Endothelial cell of umbilical vein (primary cell): Measurements from ENCODE around the gene CCDC3. TPM values are rescaled to one million over a fixed set of nuclear protein-coding genes. Genes with fewer than 3 reads are reported as not detected.

Experiments used
- BruUV-seq: library from RNA; stranded (reverse); fragments of 400-500 nt; replicated peaks from 2 replicates; lab custom pipeline; 2021; lab: Mats Ljungman, UMichigan
- CTCF ChIA-PET: fragments of 300-600, 350-600 bp; sonication (Branson Sonifier 250); formaldehyde crosslinking; loops from one replicate; lab custom pipeline; 2021; ENCODE audit warnings: antibody characterized with exemption, inconsistent platforms; lab: Charles Lee
- POLR2A ChIA-PET: fragments of 300-600, 350-600 bp; sonication (Branson Sonifier 250); formaldehyde crosslinking; loops from one replicate; lab custom pipeline; 2021; ENCODE audit warnings: antibody characterized with exemption, inconsistent platforms; lab: Charles Lee
- DNase-seq: peaks from one replicate; pipeline ENCODE4 v3.0.0-alpha.2; 2011; ENCODE audit warnings: low read depth, low spot score
- FAIRE-seq: peaks from 2 replicates; lab custom pipeline; 2011; peaks lifted over from hg19 to GRCh38; lab: Jason Lieb, UNC
- H2AFZ ChIP-seq: 2 replicates; pipeline ENCODE4 v1.6.0; 2012; ENCODE audit warnings: low read depth, low read length, control low read depth, inconsistent platforms
- H3K27ac ChIP-seq: 2 replicates; pipeline ENCODE4 v1.5.1; 2011; ENCODE audit warnings: low read depth, mild to moderate bottlenecking, control low read depth, low read length, moderate library complexity; ENCODE audit not compliant: insufficient read depth
- H3K27me3 ChIP-seq, 2 experiments: 2 replicates each; pipeline versions ENCODE4 v1.6.0 to v1.6.1; 2011; ENCODE audit warnings: low read length in 2 of 2, mixed read lengths in 1 of 2; ENCODE audit not compliant: control insufficient read depth in 2 of 2, insufficient read depth in 2 of 2
- H3K36me3 ChIP-seq, 2 experiments: 2 replicates in 1 of 2; 3 replicates in 1 of 2; pipeline ENCODE4 v1.5.1; 2011; ENCODE audit warnings: low read length in 2 of 2, mild to moderate bottlenecking in 1 of 2, moderate library complexity in 1 of 2; ENCODE audit not compliant: control insufficient read depth in 2 of 2, insufficient read depth in 2 of 2; ENCODE audit errors: extremely low read depth in 1 of 2
- H3K4me1 ChIP-seq: 3 replicates; pipeline ENCODE4 v1.5.1; 2011; ENCODE audit warnings: mild to moderate bottlenecking, low read length; ENCODE audit not compliant: control insufficient read depth, insufficient read depth; ENCODE audit errors: extremely low read depth
- H3K4me2 ChIP-seq: 2 replicates; pipeline ENCODE4 v1.6.1; 2011; ENCODE audit warnings: low read length, control low read depth, mixed read lengths; ENCODE audit not compliant: insufficient read depth
- H3K4me3 ChIP-seq, 3 experiments: fragments of 200-600 bp in 1 of 3; sonication (generic), shearing (Covaris generic) in 1 of 3; replicated peaks in 1 of 3; 2 replicates each; pipeline ENCODE4 v1.5.1; 2011 to 2016; ENCODE audit warnings: control low read depth in 3 of 3, low read length in 3 of 3, mild to moderate bottlenecking in 2 of 3, inconsistent platforms in 1 of 3, low read depth in 1 of 3, moderate library complexity in 1 of 3; ENCODE audit not compliant: insufficient read depth in 1 of 3
- H3K79me2 ChIP-seq: 2 replicates; pipeline ENCODE4 v1.6.0; 2012; ENCODE audit warnings: low read length, inconsistent platforms; ENCODE audit not compliant: control insufficient read depth, insufficient read depth
- H3K9ac ChIP-seq: replicated peaks from 2 replicates; pipeline ENCODE3; 2011; ENCODE audit warnings: low read length, control low read depth; ENCODE audit not compliant: insufficient read depth; ENCODE audit errors: extremely low read depth
- H3K9me1 ChIP-seq: replicated peaks from 3 replicates; pipeline ENCODE4 v1.6.0; 2011; ENCODE audit warnings: mild to moderate bottlenecking, low read length; ENCODE audit not compliant: control insufficient read depth, insufficient read depth; ENCODE audit errors: extremely low read depth
- H3K9me3 ChIP-seq: replicated peaks from 2 replicates; pipeline ENCODE4 v1.5.1; 2012; ENCODE audit warnings: low read length, inconsistent platforms; ENCODE audit not compliant: control insufficient read depth, insufficient read depth
- H4K20me1 ChIP-seq: replicated peaks from 2 replicates; pipeline ENCODE3; 2011; ENCODE audit warnings: mild to moderate bottlenecking, low read length; ENCODE audit not compliant: control insufficient read depth, insufficient read depth; ENCODE audit errors: extremely low read depth
- EZH2 ChIP-seq: IDR thresholded peaks from 2 replicates; pipeline ENCODE4 v1.6.1; 2012; ENCODE audit warnings: borderline replicate concordance, low read depth, mild to moderate bottlenecking, moderate library complexity, low read length, inconsistent platforms; ENCODE audit not compliant: severe bottlenecking
- FOS ChIP-seq: IDR thresholded peaks from 2 replicates; pipeline ENCODE4 v1.6.1; 2011; ENCODE audit warnings: mild to moderate bottlenecking, low read length, moderate library complexity, borderline replicate concordance; ENCODE audit not compliant: insufficient read depth
- GATA2 ChIP-seq: IDR thresholded peaks from 2 replicates; pipeline ENCODE4 v1.7.0; 2011; ENCODE audit warnings: low read depth, mild to moderate bottlenecking, moderate library complexity, mixed read lengths, low read length; ENCODE audit not compliant: insufficient read length, insufficient read depth
- JUN ChIP-seq: IDR thresholded peaks from 2 replicates; pipeline ENCODE4 v1.6.1; 2011; ENCODE audit warnings: borderline replicate concordance, low read depth; ENCODE audit not compliant: insufficient read length, insufficient read depth
- MYC ChIP-seq: IDR thresholded peaks from one replicate; pipeline ENCODE4 v1.6.1; 2011; ENCODE audit warnings: mild to moderate bottlenecking, low read depth, low read length
- POLR2A ChIP-seq: IDR thresholded peaks from 2 replicates; pipeline ENCODE4 v1.6.1; 2012; ENCODE audit warnings: low read depth, mild to moderate bottlenecking, control low read depth, low read length
- POLR2AphosphoS5 ChIP-seq: IDR thresholded peaks from 2 replicates; pipeline ENCODE4 v1.6.1; 2012; ENCODE audit warnings: low read depth, mild to moderate bottlenecking, control low read depth, low read length, moderate library complexity; ENCODE audit not compliant: insufficient read depth
- dilution Hi-C: fragments of 300-500 bp; cut with MboI; formaldehyde crosslinking; loops from one replicate; pipeline ENCODE4 v1.15.0; 2019; ENCODE audit warnings: low sequenced_read_pairs; ENCODE audit not compliant: extremely low pct_ligation_motif_present
- intact Hi-C: fragments of 100-400 bp; cut with micrococcal nuclease; formaldehyde crosslinking; loops from one replicate; pipeline ENCODE4 v1.10.0; 2022
- polyA plus RNA-seq, 4 experiments: library from polyadenylated mRNA; depleted of rRNA in 3 of 4; stranded (reverse) in 3 of 4; unstranded in 1 of 4; fragments of >200 nt; gene quantifications; 2 replicates each; pipeline versions ENCODE4 v1.2.1 to v1.2.3, GENCODE V29; 2011 to 2012; ENCODE audit warnings: missing spikeins in 1 of 4
- total RNA-seq: library from RNA; stranded (reverse); gene quantifications from 2 replicates; pipeline ENCODE4 v1.2.3, GENCODE V29; 2021
- TF ChIP-seq, protein P1 (sequence below), 2 donors: IDR thresholded peaks; 1 replicate in 1 of 2; 2 replicates in 1 of 2; pipeline ENCODE4 v1.5.1; 2011; ENCODE audit warnings: low read length in 2 of 2, mild to moderate bottlenecking in 2 of 2, moderate library complexity in 2 of 2, control low read depth in 1 of 2, inconsistent platforms in 1 of 2, low read depth in 1 of 2; ENCODE audit not compliant: insufficient read depth in 1 of 2; ENCODE audit errors: extremely low read depth in 1 of 2
- TF ChIP-seq, protein P2 (sequence below): IDR thresholded peaks from 2 replicates; pipeline ENCODE4 v1.6.1; 2011; ENCODE audit not compliant: insufficient read depth, insufficient read length

Gene CCDC3
- total and polyA plus RNA-seq, 2 donors (not counting 3 experiments of a cell fraction or from before 2014, with no cell fraction given) = 0.90 to 1.4 TPM

DNA sequence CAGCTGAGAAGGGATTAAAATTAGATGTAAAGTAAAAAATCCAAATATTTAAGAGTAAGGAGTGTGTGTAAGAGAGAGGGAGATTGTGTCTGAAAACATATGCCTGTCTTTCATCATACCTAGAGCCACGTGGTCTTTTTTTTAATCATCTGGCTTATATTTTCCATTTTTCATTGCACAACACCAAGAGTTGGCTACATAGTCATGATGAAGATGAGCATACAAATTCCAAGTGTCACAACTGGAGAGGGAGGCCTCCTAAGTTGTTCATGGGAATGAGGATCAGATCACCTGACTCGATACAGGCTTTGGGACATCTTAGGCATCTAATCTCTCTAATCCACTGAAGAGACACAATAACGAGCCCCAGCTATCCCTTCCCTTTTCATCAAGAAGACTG, 47.2 kb upstream of the CCDC3 start:
- Histone ChIP-seq H3K4me3 (no peak overlapping the region), H2AFZ (no peak overlapping the region), H3K4me2 (no peak overlapping the region), H3K36me3 (no peaks in the 10 kb centered on the region), H3K9me1 (no peaks in the 10 kb centered on the region), H3K9ac (no peak overlapping the region), H3K9me3 (no peaks in the 10 kb centered on the region), H3K4me1 (no peaks in the 10 kb centered on the region), H3K27me3 (no peaks in the 10 kb centered on the region), H3K27ac (no peak overlapping the region), H3K79me2 (no peaks in the 10 kb centered on the region), H4K20me1 (no peaks in the 10 kb centered on the region)
- FAIRE-seq (no peak), DNase-seq (no peak)
- dilution Hi-C loops (no loop called here), intact Hi-C loops (no loop called here)
- TF ChIP-seq, protein P1, sequence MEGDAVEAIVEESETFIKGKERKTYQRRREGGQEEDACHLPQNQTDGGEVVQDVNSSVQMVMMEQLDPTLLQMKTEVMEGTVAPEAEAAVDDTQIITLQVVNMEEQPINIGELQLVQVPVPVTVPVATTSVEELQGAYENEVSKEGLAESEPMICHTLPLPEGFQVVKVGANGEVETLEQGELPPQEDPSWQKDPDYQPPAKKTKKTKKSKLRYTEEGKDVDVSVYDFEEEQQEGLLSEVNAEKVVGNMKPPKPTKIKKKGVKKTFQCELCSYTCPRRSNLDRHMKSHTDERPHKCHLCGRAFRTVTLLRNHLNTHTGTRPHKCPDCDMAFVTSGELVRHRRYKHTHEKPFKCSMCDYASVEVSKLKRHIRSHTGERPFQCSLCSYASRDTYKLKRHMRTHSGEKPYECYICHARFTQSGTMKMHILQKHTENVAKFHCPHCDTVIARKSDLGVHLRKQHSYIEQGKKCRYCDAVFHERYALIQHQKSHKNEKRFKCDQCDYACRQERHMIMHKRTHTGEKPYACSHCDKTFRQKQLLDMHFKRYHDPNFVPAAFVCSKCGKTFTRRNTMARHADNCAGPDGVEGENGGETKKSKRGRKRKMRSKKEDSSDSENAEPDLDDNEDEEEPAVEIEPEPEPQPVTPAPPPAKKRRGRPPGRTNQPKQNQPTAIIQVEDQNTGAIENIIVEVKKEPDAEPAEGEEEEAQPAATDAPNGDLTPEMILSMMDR (IDR thresholded peaks at IDR 0.05; ENCODE audit: extremely low read depth in 1 of 2, insufficient read depth in 1 of 2, low read depth in 1 of 2, low read length in 2 of 2) = no peak
- no peak for TF ChIP-seq FOS
- no peak for TF ChIP-seq POLR2AphosphoS5
- TF ChIP-seq MYC = no peak
- TF ChIP-seq EZH2 = no peak
- POLR2A ChIA-PET = no interaction called here
- BruUV-seq = no TSS peak
- CTCF ChIA-PET = no interaction called here

DNA sequence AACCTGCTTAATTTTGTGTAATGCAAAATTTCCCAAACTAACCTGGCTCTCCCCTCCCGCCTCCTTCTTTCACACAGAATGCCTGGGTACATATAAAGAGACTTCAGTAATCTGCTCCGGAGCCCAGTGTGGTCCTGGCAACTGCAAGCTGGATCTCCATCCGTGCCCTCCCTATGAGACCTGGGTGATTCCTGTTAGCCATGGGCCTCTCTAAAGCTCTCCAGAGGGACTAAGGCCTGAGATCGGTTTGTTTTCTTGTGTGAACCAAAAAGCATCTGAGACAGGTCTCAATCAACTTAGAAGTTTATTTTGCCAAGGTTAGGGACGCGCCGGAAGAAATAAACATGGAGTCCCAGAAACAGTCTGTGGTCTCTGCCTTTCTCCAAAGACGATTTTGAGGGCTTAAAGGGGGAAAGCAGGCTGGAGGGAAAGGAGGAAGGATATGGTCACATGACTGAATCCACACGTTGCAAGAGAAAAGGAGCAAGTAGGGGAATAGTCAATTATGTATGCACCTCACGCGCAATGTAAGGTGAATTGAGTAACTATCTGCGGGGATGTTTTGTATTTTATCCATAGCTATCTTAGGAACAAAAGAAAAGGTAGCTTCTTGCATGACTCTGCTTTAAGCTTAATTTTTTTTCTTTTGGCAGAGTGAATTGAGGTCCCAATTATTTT, 46.2 kb upstream of the CCDC3 start:
- Histone ChIP-seq H3K4me1 (no peaks in the 10 kb centered on the region), H3K9me3 (no peaks in the 10 kb centered on the region), H4K20me1 (no peaks in the 10 kb centered on the region), H3K4me2 (no peak overlapping the region), H3K4me3 (no peak overlapping the region), H3K9me1 (no peaks in the 10 kb centered on the region), H2AFZ (no peak overlapping the region), H3K9ac (no peak overlapping the region), H3K27ac (no peak overlapping the region), H3K27me3 (no peaks in the 10 kb centered on the region), H3K36me3 (no peaks in the 10 kb centered on the region), H3K79me2 (no peaks in the 10 kb centered on the region)
- ChIA-PET CTCF (interaction anchor here (0.9 to 1.0 kb wide), 2 partner anchors 9 to 265 kb away, joined by 3 read pairs; no protein-coding TSS in a partner anchor), POLR2A (no interaction called here)
- no peak for DNase-seq
- dilution Hi-C loops = no loop called here
- intact Hi-C loops = no loop called here
- no peak for FAIRE-seq
- TF ChIP-seq, protein P2, sequence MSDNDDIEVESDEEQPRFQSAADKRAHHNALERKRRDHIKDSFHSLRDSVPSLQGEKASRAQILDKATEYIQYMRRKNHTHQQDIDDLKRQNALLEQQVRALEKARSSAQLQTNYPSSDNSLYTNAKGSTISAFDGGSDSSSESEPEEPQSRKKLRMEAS = no peak
- TF ChIP-seq JUN (no peak), POLR2AphosphoS5 (no peak), GATA2 (no peak), FOS (no peak), MYC (no peak), POLR2A (no peak), EZH2 (no peak)
- TF ChIP-seq, protein P1 (IDR thresholded peaks at IDR 0.05; ENCODE audit: extremely low read depth in 1 of 2, insufficient read depth in 1 of 2, low read depth in 1 of 2, low read length in 2 of 2) = no peak
- no TSS peak for BruUV-seq
